SIG-M5 (cell line): Measurements from ENCODE around the gene NOP14.
"Not testable (repeated sequence)": the region's sequence is repeated elsewhere in the genome, so short reads cannot be mapped to it uniquely, and the experiment has no call there.

Experiments used
- DNase-seq: peaks from one replicate; lab custom pipeline; 2025; lab: John Stamatoyannopoulos, UW

NOP14 gene

DNA sequence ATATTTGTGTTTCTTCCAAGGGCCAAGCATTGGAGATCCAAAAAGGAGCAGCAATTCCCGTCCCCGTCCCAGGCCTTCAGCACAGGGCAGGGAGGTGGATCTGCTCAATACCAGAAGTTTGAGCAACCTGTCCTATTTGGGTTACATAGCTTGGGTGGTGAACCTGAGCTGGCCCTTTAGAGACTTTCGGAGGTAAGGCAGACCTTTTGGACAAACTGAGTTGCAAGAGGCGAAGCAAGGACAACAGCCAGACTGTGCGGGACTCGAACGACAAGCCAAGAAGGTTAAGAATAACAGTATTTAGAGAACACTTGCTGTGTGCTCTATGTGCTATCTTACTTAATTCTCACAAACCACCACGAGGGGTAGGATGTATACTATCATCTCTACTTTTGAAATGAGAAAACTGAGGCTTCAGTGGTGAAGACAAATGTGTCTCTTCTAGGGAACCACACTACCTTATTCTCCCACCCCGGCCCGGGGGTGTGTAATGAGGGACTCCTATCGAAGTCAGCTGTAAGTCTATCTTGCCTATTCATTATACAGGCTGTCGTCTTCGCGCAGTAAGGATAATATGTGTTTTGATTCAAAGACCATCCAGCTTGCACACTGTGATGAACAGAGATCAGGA, 1.3 kb downstream of the NOP14 start:
- DNase-seq: no peak

DNA sequence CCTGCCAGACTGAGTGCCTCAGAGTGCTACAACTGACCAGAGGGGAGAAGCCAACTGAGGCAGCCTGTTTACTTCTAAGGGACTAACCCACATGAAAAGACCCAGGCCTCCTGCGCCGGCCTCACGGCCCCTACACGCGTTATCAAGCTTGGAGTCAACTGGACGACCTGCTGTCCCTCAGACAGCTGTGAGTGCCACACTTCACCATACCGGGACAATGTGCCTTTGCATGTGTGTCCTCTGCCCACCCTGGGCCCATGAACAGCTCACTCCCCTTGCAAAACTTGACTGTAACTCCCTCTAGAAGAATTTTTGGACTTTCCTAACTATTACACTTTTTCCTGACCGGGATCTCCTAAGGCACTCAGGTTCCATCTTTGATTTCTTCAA, 1.8 kb downstream of the NOP14 start:
- DNase-seq: no peak

DNA sequence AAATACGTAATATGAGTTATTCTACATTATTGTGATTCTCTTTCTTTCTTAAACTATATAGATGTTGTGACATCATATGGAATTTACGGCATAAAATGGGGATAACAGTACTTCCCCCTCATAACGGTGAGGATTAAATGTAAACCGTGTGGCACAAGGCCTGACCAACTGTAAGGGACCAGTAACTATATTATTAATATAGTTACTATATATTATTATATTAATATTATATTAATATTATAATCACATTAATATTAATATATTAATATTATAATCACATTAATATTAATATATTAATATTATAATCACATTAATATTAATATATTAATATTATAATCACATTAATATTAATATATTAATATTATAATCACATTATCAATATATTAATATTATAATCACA, 2.8 kb downstream of the NOP14 start:
- DNase-seq: not testable (repeated sequence)

DNA sequence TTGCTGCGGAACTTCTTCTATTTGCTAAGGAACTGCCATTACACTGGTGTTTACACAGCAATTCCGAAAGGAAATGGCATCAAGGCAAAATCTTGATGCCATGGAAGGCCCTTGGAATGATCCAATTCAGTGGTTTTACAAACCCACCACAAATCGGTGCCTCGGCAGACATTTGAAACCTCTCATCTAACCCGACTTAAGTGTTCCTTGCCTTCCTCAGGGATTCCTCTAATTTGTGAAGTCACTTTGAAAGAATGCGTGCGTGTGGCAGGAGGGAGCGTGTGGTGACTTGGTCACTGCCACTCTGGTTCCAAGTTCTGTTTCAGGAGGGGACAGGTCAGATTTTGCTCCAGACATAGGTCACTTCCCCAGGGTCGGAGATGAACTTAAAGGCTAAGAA, 4.8 kb downstream of the NOP14 start:
- DNase-seq: no peak

DNA sequence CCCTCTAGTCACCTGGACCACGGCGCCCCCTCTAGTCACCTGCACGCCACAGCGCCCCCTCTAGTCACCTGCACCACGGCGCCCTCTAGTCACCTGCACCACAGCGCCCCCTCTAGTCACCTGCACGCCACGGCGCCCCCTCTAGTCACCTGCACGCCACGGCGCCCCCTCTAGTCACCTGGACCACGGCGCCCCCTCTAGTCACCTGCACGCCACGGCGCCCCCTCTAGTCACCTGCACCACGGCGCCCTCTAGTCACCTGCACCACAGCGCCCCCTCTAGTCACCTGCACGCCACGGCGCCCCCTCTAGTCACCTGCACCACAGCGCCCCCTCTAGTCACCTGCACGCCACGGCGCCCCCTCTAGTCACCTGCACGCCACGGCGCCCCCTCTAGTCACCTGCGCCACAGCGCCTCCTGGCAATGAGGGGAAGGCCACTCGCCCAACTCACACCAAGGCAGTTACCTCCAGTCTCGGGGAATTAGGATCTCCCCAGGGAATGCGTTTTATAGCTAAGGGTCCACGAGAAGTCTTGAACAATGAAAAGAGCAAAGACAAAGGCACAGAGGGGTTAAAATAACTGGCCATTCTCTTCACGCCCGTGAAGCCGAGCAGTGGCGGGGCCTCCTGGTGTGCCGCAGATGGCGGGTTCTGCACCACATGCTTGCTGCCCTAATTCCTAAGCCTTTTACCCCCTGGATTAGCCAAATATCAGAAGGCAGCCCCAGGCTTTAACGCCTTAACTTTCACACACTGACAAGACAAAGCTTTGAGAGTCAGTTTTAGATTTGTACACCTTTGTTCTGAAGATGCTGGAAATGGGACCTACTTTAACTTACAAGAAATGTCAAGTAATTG, 7.8 kb downstream of the NOP14 start:
- DNase-seq: not testable (repeated sequence)

DNA sequence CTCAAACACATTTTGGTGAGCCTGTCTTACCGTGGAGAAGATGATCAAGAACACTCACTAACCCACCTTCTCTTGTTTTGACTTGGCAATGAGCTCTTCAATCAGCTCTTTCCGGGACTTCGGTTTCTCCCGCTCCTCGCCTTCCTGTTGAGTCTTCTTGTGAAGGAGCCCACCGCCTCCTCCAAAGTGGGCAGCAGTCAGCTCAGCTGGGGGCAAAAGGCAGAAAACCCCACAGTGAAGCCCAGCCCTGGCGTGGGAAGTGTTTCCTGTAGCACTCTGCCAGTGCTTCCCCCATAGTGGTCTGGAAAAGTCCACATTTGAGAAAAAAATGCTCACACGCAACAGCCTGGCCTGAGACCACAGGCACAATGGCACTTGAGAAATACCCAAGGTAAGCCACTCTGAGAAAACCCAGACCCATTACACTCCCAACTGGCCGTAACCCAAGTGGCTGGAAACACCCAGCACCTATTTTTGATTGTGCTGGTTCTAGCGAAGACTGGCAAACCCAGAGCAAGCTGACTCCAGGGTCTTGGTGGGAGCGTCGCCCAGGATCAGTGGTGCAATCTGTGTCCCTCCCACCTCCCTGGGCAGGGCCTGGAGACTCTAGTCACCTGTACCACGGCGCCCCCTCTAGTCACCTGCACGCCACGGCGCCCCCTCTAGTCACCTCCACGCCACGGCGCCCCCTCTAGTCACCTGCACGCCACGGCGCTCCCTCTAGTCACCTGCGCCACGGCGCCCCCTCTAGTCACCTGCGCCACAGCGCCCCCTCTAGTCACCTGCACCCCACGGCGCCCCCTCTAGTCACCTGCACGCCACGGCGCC, 8.6 kb downstream of the NOP14 start:
- DNase-seq: no peak

DNA sequence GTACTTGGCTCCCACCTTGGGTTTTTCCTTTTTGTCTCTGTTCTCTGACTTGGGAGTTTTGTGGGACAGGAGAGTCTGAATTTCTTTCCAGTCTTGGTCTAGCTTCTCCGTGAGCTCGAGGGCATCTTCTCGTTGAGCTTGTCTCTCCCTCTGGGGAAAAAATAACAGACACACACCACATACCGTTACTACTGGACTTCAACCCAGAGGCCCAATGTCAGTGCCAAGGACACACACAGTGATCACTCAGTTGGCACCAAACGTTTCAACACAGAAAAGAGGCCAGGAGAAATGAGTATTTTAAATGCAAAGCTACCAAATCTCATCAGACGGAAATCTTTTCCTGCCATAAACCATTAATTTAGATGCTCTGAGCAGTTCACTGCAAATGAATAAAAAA, 9.7 kb downstream of the NOP14 start:
- DNase-seq: no peak

DNA sequence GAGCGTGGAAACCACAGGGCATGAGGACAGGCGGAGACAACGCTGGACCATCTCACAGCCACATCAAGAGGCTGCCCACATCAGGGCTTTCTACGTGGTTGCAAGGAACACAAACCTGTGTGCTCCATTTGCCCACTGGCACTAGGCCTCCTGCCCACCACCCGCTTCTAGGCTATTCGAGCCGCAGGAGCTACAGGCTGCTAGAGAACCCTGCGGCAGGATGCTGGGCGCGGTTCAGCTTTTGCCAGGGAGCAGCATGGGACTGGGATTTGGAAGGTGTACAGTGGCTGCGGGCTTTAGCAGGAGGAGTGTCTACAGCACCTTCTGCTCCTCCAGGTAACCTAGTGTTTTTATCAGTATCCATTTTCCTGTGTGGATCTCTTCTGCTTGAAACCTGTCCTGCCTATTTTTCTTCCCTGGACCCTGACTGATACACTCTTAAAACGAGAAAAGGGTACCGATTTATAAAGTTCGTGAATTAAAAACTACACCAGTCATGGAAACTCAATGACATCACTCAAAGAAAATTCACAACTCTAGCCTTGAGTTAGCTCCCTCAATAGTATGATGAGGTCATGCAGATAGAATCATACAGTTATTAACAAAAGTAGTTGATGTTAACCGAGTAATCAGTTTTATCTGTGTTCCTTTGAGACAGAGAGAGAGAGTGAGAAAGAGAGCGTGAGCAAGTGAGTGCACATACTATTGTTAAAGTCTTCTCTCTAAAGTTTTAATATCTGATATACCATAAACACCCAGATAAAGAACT, 12.8 kb downstream of the NOP14 start:
- no peak for DNase-seq

DNA sequence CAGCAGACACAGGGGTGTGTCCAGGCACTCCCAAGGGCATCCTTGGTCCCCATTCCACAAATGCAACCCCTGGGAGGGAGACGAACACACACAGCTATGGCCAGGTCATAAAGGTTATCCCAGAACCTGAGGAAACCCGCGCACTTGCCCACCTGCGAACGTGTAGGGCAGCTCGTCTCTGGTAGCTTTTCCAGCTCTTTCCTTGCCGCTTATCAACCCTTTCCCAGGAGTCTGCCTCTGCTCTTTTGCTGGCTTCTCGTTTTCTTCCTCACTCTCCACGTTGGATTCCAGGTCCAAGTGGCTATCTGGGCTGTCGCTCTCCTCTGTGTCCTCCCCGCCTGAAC, 13.5 kb downstream of the NOP14 start:
- DNase-seq: no peak

DNA sequence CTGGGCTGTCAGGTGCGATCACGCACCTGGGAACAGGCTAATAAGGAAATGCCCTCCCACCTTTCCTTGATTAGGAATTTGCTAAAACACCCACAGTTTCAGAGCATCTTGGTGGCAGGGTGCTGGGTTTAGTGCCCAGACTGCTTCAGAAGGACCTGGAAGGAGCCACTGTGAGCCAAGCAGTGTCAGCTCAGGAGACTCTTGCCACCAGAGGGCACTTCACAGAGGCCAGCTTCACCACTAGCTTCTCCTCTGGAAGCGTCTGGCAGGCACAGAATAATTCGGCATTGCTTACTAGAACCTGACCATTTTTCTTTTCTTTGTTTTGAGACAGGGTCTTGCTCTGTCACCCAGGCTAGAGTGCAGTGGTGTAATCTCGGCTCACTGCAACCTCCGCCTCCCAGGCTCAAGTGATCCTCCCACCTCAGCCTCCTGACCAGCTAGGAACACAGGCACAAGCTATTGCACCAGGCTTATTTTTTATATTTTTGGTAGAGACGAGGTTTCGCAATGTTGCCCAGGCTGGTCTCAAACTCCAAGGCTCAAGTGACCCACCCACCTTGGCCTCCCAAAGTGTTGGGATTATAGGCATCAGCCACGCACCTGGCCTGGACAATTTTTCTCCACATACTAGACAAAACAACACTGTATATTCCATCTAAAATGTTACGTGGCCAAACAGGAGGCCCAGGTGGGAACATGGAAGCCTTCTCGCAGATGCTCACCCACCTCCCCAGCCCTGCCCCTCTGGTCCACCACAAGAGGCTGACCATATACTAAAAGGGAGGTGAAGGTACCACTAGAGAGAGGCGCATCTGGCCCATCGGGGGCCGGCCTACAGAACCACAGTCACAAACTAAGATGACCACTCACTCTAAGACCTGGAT, 14.1 kb downstream of the NOP14 start:
- no peak for DNase-seq

DNA sequence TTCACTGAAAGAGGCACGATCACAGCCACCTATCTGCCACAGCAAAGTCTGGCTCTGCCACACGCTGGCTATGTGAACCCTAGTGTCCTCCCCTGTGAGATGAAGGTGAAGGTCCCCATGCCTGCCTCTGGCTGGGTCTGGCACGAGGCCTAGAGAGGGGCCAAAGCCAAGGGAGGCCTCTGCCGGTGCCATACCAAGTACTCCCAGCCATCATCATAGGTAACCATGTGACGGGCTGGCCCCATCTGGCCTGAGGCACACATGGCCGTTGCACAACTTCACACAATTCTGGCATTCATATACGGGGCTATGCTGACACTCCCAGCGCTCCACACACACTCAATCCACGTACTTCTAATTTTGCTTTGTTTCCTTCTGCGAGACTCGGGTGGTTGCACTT, 15.3 kb downstream of the NOP14 start:
- DNase-seq: no peak

DNA sequence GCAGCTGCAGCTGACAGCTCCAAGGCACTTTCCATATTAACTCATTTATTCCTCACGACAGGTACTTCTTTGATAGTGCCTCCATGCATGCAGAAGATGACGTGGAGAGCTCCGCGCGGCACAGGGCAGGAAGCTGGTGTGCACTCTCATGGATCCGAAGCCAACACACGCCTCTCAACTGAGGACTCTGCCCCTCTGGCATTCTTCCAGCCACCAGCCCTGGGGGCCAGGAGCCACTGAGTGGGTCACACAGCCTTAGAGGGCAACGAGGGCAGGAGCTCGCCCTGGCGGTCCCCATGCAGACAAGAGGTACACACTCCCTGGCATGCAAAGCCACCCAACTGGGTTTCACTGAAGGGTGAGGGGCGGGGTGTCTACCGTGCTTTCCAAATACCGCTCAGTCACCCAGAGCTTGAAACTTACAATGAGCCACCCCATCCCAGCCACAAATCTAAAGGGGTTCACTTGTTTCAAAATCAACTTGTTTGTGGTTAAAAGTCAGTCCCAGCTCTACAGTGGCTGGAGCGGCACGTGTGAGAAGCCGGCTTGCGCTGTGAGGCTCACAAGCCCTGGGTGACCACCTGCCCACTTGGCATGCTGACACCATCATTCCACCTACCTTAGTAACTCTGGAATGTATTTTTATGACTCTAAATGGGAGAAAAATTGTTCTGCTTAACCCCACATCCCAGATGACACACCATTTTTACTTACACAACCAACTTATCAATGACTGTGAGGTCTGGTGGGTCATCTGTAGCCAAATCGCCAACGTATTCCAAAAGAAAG, 16.2 kb downstream of the NOP14 start:
- DNase-seq: no peak

DNA sequence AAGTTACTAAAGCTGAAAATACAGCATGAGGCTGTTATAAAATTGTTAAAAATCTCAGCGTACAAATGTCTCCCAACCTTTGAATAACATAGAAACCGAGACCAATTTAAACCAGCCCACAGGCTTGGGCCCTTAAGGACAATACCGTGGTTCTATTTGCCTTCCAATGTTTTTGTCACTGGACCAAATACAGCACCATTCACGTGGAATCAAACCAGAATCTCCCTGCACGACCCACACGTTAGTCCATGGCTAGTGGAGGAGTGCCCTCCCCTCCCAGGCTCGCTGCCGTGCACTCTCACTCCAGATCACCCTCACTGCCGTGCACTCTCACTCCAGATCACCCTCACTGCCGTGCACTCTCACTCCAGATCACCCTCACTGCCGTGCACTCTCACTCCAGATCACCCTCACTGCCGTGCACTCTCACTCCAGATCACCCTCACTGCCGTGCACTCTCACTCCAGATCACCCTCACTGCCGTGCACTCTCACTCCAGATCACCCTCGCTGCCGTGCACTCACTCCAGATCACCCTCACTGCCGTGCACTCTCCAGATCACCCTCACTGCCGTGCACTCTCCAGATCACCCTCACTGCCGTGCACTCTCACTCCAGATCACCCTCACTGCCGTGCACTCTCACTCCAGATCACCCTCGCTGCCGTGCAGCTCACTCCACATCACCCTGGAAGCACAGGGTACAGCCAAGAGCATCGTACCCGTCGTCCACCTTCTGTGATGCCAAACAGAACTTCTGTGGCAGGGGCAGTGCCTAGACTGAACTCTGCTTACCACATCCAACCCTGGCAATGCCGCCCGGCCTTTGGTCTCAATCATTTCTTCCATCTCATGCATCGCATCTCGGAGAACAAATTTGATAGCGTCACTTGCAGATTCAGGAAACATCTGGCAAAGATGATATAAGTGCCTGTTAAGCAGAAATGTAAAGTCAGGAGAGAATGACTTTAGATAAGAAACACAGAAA, 17.3 kb downstream of the NOP14 start:
- not testable (repeated sequence) for DNase-seq

DNA sequence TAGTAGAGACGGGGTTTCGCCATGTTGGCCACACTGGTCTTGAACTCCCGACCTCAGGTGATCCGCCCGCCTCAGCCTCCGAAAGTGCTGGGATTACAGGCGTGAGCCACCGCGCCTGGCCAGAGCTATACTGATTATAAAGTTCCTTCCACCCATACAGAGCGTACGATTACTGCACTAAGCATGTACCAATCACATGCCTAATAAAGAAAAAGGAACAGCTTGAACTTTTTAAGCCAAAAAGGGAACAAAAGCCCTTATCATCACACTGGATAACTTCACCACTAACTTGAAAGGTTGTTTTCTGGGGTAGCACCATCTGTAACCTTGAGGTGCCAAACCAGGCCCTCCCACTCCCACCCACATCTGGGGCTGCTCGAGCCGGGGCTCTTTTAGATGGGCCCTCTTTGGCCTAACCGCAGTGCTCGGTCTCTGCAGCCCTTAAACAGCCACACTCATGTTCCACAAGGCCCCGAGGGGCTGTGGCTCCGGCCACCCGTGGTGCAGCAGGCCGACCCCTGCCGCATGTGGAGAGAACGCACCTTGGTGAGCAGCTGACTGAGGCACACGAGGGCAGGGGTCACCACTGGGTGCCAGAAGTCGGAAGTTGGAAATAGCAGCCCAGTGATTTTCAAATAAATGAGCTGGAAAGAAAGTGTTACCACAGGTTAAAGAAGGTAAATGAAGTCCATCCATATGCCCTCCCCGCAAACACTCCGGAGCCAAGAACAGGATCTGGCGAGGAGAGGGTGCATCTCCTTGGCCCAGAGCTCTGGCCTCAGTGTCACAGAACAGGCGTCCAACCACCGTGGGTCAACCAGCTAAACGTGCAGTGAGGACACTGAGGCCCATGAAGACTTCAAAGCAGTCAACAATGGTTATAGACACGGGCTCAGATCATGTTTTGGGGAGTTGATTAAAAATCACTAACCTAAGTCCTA, 18.4 kb downstream of the NOP14 start:
- DNase-seq: no peak

DNA sequence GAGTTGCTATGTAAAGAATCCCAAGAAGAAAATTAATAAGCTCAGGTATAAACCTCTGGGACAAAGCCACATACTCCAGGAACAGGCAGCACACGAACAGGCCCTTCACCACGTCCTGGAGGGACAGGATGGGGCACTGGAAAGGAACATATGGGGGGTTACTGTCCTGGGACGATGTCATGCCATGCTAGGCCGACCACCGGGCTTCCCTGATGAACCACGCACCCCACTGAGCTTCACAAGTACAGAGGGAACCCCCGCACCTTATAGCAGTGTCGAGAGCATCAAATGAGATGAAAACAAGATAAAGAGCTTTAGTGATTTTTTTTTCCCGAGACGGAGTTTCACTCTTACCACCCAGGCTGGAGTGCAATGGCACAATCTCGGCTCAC, 19.1 kb downstream of the NOP14 start:
- DNase-seq: no peak

DNA sequence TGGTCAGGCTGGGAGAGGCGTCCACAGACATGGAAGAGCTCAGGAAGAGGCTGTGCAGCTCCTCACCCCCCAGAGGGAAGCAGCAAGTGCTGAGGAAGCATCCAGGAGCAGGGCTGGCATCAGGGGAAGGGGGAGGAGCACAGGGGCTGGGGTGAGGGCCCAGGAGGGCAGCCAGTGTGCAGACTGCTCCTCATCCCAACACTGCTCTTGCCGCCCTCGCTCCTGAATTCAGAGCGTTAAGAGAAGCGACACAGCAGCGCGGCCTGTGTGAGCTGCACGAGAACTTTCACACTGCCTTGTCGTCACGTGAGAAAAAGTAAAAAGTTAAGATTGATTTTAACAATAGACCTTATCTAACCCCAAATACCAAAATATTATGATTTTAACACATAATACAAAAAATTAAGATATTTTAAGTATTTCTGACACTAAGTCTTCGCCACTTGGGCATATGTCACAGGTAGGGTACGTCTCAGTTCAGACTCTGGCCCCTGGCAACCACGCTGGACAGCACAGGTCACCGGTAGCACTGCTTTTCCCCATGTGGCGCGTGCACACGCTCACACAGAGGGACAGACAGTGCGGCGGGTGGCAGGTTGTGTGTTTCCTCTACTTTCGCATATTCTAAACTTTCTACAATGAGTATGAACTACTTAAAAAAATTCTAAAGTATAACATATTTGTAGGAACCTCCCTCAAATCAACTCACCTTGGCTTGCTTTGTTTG, 19.7 kb downstream of the NOP14 start:
- no peak for DNase-seq
